Measurements from ENCODE around the gene PSMD11. TPM values are rescaled to one million over a fixed set of nuclear protein-coding genes. Genes with fewer than 3 reads are reported as not detected.
A peak's percentile ranks its signal among the peaks of the same experiment; 100 is the strongest.

Gene PSMD11
- total RNA-seq, 1 donor from 2014 or later = 63.7 TPM

DNA sequence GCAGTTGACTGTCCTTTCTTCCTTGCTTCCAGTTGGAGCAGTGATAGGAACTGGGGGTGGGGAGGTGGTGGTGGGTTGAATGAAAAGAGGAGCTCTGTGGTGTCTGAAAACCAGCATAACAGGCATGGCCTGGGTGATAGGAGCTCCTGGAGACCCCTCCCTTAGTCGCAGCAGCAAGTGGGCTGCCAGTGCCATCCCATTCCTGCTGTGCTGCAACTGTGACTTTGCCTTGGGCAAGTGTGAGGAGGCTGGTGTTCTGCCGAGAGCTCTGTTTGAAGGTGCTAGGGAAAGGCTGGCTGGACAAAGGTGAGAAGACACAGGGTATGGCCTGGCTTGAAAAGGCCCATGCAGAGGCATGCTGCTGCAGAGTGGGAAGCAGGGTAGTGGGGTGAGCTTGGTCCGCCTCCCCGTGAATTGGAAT, 39.7 kb downstream of the PSMD11 start:
- Histone ChIP-seq H3K9me3 (replicated peaks) (no peaks in the 10 kb centered on the region), H3K36me3 (peaks cover 35% of the 10 kb centered on the region), H3K27me3 (ENCODE audit: low read depth) (no peaks in the 10 kb centered on the region), H3K4me3 (no peak overlapping the region), H3K4me1 (peaks cover 48% of the 10 kb centered on the region), H3K27ac (replicated peaks) (peak overlapping the region; percentile 73)
- no peak for TF ChIP-seq CTCF (IDR thresholded peaks at IDR 0.05; ENCODE audit: borderline replicate concordance)
- no peak for DNase-seq
- intact Hi-C loops (cut with micrococcal nuclease) = no loop called here

- H3K4me1 ChIP-seq = peaks cover 48% of the 10 kb centered on the region
- peak overlapping the region; percentile 73 for H3K27ac ChIP-seq (replicated peaks)
- no peaks in the 10 kb centered on the region for H3K9me3 ChIP-seq (replicated peaks)
- TF ChIP-seq CTCF (IDR thresholded peaks at IDR 0.05; ENCODE audit: borderline replicate concordance) = no peak
- DNase-seq = no peak
- no peak overlapping the region for H3K4me3 ChIP-seq
- H3K27me3 ChIP-seq (ENCODE audit: low read depth) = no peaks in the 10 kb centered on the region
- intact Hi-C loops (cut with micrococcal nuclease) = no loop called here
- H3K36me3 ChIP-seq = peaks cover 29% of the 10 kb centered on the region
Observed at GRCh38 chr17:32484628-32485027, 40.3 kb downstream of the PSMD11 start.

DNA sequence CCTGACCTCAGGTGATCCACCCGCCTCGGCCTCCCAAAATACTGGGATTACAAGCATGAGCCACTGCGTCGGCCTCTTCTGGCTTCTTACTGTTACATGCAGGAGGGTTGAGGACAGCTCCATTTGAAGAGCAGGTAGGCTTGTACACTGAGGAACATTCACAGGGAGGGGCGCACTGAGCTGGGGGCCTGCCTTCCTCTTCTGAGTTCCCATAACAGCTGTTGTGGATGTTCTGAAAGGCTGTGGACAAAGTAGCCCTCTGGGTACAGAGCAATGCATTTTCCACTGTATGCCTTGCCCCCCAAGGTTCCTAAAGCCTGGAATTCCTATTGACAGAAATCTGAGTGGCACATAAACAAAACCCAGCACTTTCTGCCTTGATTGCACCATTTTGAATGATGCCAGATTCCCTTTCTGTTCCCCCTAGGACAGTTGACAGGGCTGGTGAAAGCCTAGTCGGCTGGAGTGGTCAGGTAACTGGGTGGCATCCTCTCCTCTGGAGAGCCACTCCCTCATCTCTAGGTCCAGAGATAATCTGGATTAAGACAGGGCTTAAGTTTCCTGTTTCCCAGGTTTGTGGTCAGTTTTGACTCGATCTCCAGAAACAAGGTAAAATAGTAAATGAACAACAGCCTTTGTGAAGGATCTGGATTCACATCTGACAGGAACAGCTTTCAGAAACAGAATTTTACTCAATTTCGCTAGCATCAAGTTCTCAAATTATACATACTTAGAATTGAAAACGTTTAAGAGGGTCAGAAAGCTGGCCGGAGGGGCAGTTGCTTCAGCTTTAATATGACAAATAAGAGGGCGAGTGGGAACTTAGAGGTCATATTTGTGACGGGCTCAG, 41.2 kb downstream of the PSMD11 start:
- H3K27me3 ChIP-seq (ENCODE audit: low read depth) = no peaks in the 10 kb centered on the region
- intact Hi-C loops (cut with micrococcal nuclease) = no loop called here

DNA sequence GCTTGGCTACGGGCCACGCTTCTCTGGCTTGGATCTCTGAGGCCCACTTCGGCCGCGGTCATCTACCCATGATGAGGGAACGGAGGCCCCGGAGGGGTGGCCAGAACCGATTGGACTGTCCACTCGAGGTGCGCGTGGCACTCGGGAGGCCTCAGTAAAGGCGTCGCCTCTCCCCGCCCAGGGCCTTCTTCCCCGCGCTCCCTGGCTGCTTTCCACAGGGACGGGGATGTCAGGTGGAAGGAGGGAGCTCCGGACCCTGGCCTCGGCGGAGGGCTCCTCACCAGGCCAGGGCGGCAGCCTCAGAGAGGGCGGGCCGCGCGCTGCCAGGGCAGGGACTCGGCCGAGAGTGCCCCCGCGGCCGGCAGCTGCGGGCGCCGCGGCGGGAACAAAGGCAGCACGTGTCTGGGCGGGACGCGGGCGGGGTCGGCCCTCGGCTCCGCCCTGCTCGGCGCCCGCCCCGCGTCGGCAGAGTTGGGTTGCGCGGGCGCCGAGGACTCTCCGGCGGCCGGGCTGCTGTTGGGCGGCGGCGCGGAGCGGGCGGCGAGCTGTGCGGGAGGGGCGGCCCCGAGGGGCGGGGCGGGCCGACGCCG, 41.9 kb downstream of the PSMD11 start:
- peak overlapping the region; percentile 85 for H3K27ac ChIP-seq (replicated peaks)
- TF ChIP-seq CTCF (IDR thresholded peaks at IDR 0.05; ENCODE audit: borderline replicate concordance) = no peak
- DNase-seq = peak; percentile 74
- H3K9me3 ChIP-seq (replicated peaks) = no peaks in the 10 kb centered on the region
- H3K4me1 ChIP-seq = peaks cover 48% of the 10 kb centered on the region
- no peaks in the 10 kb centered on the region for H3K27me3 ChIP-seq (ENCODE audit: low read depth)
- intact Hi-C loops (cut with micrococcal nuclease) = no loop called here
- peaks cover 13% of the 10 kb centered on the region for H3K36me3 ChIP-seq
- H3K4me3 ChIP-seq = peak overlapping the region; percentile 69

More for the DNA sequence above, 41.2 kb downstream of the PSMD11 start:
- TF ChIP-seq CTCF (IDR thresholded peaks at IDR 0.05; ENCODE audit: borderline replicate concordance) = no peak
- H3K36me3 ChIP-seq = peaks cover 21% of the 10 kb centered on the region
- no peaks in the 10 kb centered on the region for H3K9me3 ChIP-seq (replicated peaks)
- H3K4me1 ChIP-seq = peaks cover 48% of the 10 kb centered on the region
- DNase-seq = no peak
- H3K27ac ChIP-seq (replicated peaks) = peak overlapping the region; percentile 85
- peak overlapping the region; percentile 69 for H3K4me3 ChIP-seq

DNA sequence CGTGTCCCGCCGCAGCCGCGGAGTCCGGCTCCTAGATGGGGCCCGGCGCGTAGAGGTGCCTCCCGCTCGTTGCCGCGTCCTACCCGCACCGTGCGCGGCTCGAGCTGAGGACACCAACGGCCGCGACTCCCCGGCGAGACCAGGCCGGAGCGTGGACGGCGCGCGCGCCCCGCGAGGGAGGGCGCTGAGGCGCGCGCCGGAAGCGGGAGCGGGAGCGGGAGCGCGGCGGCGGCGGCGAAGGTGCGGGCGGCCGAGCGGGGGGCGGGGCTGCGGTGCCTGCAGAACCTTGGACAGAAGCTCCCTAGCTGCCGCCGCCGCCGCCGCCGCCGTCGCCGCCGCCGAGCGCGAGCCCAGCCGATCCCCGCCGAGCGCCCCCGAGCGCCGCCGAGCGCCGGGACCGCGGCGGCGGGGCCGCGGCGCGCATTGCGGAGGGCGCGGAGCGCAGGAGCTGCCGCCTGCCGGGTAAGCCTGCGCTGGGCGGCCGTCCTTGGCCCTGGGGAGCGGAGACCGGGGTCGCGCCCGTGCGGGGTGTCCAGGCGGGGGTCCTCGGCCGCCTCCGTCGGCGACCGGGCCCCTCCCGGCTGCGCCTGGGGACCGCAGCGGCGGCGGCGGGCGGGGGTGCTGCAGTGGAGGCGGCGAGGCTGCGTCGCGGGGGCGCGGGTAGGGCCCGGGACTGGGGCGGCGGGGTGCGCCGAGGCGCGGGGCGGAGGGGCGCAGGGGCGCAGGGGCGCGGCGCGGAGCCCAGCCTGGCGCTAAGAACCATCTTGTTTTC, 42.6 kb downstream of the PSMD11 start, which contains the start of gene CDK5R1:
TSS of gene CDK5R1 (plus strand) at position 293 of the 772 bp plus-strand sequence. CDS start 628 bp downstream, outside the sequence.
- intact Hi-C loops (cut with micrococcal nuclease) = no loop called here
- peak; percentile 74 for DNase-seq
- H3K36me3 ChIP-seq = peaks cover 6% of the 10 kb centered on the region
- H3K9me3 ChIP-seq (replicated peaks) = no peaks in the 10 kb centered on the region
- H3K4me3 ChIP-seq = peak within 1 kb of the TSS; percentile 69
- H3K27me3 ChIP-seq (ENCODE audit: low read depth) = no peaks in the 10 kb centered on the region
- no peak for TF ChIP-seq CTCF (IDR thresholded peaks at IDR 0.05; ENCODE audit: borderline replicate concordance)
- H3K4me1 ChIP-seq = peaks cover 48% of the 10 kb centered on the region
- H3K27ac ChIP-seq (replicated peaks) = peak within 1 kb of the TSS; percentile 85
